GM12878 (cell line): ENCODE data around the gene CHMP4A. TPM values are rescaled to one million over a fixed set of nuclear protein-coding genes. Genes with fewer than 3 reads are reported as not detected.

Experiments used
- ETV6 ChIP-seq, 2 experiments: fragments of 450-650 bp in 1 of 2; IDR thresholded peaks in 1 of 2; conservative IDR thresholded peaks in 1 of 2; 2 replicates each; pipeline ENCODE4 v1.6.1; 2014; ENCODE audit warnings: antibody characterized with exemption in 1 of 2, borderline replicate concordance in 1 of 2, low read depth in 1 of 2, mild to moderate bottlenecking in 1 of 2, moderate library complexity in 1 of 2
- FOXK2 ChIP-seq: fragments of 450-650 bp; IDR thresholded peaks from 2 replicates; pipeline ENCODE4 v1.6.1; 2017; ENCODE audit warnings: mild to moderate bottlenecking, moderate library complexity
- HDAC2 ChIP-seq: fragments of 200-600 bp; sonication (generic); IDR thresholded peaks from 2 replicates; pipeline ENCODE4 v1.6.1; 2017
- HDGF ChIP-seq: fragments of 450-650 bp; IDR thresholded peaks from 2 replicates; pipeline ENCODE4 v1.6.1; 2016; ENCODE audit warnings: antibody characterized with exemption
- MEF2A ChIP-seq: IDR thresholded peaks from 2 replicates; pipeline ENCODE4 v1.6.1; 2011; ENCODE audit warnings: low read depth, mild to moderate bottlenecking, low read length, moderate library complexity; ENCODE audit not compliant: insufficient read depth
- NBN ChIP-seq: fragments of 450-650 bp; IDR thresholded peaks from 2 replicates; pipeline ENCODE4 v1.6.1; 2016
- PML ChIP-seq: IDR thresholded peaks from 2 replicates; pipeline ENCODE4 v1.6.1; 2012; ENCODE audit warnings: low read length, inconsistent platforms
- SREBF2 ChIP-seq: IDR thresholded peaks from 2 replicates; pipeline ENCODE4 v1.6.1; 2012; ENCODE audit warnings: mild to moderate bottlenecking, low read length
- TBL1XR1 ChIP-seq: IDR thresholded peaks from 2 replicates; pipeline ENCODE4 v1.6.1; 2012; ENCODE audit warnings: low read depth, low read length, improper control_type of control experiment
- ZNF274 ChIP-seq: IDR thresholded peaks from one replicate; pipeline ENCODE4 v1.8.0; 2011; ENCODE audit not compliant: insufficient read length, insufficient read depth
- ZNF384 ChIP-seq: IDR thresholded peaks from 2 replicates; pipeline ENCODE4 v1.6.1; 2012; ENCODE audit warnings: low read depth, mild to moderate bottlenecking, low read length, improper control_type of control experiment, borderline replicate concordance
- polyA plus RNA-seq, 11 experiments: library from polyadenylated mRNA; depleted of rRNA in 4 of 11; unstranded in 6 of 11; stranded (reverse) in 5 of 11; fragments of >200 nt; fragmentation: Nextera tagmentation in 4 of 11; fragmentation: Illumina TruSeq in 1 of 11; extraction: Ambion mirVana in 4 of 11; extraction: Trizol in 1 of 11; gene quantifications; 1 replicate in 1 of 11; 2 replicates in 10 of 11; pipeline versions ENCODE4 v1.2.1 to v1.2.3, GENCODE V29; 2011 to 2016; ENCODE audit warnings: inconsistent platforms in 2 of 11, missing spikeins in 2 of 11, low read depth in 1 of 11
- total RNA-seq, 4 experiments: library from RNA; depleted of rRNA in 3 of 4; stranded (reverse); fragments of >200 nt in 3 of 4; fragmentation: Illumina TruSeq in 1 of 4; extraction: Trizol in 1 of 4; gene quantifications; 2 replicates each; pipeline versions ENCODE4 v1.2.1 to v1.2.3, GENCODE V29; 2013 to 2021
- TF ChIP-seq, protein P1 (sequence below): IDR thresholded peaks from 2 replicates; pipeline ENCODE4 v1.6.1; 2012; ENCODE audit warnings: mild to moderate bottlenecking, low read depth, low read length
- TF ChIP-seq, protein P2 (sequence below): fragments of 450-650 bp; formaldehyde crosslinking; IDR thresholded peaks from 2 replicates; pipeline ENCODE4 v1.4.0; 2020; ENCODE audit warnings: mild to moderate bottlenecking, moderate library complexity
- TF ChIP-seq, protein P3 (sequence below): fragments of 450-650 bp; formaldehyde crosslinking; IDR thresholded peaks from 2 replicates; pipeline ENCODE4 v1.5.0; 2022; ENCODE audit warnings: mild to moderate bottlenecking, missing genetic modification characterization

The CHMP4A gene
- total and polyA plus RNA-seq, 10 of the 15 experiments (the other 5 are each of a cell fraction or from before 2014, with no cell fraction given): 35.5 to 151 (median 84.7) TPM

DNA sequence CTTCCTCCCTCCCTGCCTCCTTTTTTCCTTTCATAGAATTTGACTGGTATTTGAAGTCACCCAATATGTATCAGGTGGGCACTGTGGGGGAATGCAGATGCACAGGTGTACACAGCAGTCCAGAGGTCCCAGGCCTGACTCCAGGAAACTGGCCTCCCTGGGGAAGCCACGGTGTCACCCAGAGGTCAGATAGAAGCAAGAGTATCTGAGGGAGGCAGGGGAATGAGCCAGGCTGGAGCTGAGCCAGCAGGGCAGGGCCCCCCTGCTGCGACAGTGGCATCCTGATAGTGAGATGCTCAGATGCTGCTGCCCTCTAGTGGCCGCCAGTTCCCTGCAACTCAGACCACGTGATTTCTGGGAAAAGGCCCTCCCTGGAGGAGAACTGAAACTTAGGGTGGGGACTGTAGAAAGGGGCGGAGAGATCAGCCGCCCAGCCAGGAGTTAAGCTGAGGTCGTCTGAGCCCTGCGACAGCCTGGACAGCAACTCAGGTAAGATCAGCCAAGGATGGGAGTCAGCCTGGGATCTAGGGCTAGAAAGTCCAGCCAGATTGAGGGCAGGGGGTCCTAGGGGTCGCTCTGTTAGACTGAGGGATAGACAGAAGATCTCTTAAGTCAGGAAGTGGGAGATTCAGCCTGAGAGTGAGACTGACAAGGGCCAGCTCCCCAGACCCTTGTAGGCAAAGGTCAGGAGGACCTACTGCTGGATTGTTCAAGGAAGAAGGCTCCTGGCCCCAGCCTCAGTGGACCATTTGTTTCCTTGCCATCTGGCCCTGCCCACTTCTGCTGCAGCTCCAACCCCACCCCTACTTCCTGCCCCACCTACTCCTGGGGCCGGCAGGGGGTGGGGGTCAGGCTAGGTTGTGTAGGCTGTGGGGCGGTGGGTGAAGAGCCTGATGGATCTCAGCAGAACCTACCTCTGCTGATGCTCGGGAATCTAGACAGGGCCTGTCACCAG is 52.2 kb downstream of the CHMP4A start, which contains the start of gene IRF9 (continued):
- TF ChIP-seq, protein P1, sequence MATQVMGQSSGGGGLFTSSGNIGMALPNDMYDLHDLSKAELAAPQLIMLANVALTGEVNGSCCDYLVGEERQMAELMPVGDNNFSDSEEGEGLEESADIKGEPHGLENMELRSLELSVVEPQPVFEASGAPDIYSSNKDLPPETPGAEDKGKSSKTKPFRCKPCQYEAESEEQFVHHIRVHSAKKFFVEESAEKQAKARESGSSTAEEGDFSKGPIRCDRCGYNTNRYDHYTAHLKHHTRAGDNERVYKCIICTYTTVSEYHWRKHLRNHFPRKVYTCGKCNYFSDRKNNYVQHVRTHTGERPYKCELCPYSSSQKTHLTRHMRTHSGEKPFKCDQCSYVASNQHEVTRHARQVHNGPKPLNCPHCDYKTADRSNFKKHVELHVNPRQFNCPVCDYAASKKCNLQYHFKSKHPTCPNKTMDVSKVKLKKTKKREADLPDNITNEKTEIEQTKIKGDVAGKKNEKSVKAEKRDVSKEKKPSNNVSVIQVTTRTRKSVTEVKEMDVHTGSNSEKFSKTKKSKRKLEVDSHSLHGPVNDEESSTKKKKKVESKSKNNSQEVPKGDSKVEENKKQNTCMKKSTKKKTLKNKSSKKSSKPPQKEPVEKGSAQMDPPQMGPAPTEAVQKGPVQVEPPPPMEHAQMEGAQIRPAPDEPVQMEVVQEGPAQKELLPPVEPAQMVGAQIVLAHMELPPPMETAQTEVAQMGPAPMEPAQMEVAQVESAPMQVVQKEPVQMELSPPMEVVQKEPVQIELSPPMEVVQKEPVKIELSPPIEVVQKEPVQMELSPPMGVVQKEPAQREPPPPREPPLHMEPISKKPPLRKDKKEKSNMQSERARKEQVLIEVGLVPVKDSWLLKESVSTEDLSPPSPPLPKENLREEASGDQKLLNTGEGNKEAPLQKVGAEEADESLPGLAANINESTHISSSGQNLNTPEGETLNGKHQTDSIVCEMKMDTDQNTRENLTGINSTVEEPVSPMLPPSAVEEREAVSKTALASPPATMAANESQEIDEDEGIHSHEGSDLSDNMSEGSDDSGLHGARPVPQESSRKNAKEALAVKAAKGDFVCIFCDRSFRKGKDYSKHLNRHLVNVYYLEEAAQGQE: peak; percentile 56; the same call in 1 of the 2 replicates
- TF ChIP-seq ZNF274: no peak
- TF ChIP-seq TBL1XR1: peak; percentile 69; the same call in 1 of the 2 replicates
- TF ChIP-seq SREBF2: no peak
- 0 out of 2 replicates have a peak, but pooled peaks have one; percentile 23 for TF ChIP-seq FOXK2
- peak; percentile 79; the same call in 1 of the 2 replicates for TF ChIP-seq HDGF
- TF ChIP-seq ZNF384: no peak
- TF ChIP-seq NBN: peak; percentile 92
- no peak for TF ChIP-seq HDAC2
- 0 out of 2 replicates have a peak, but pooled peaks have one; percentile 30 for TF ChIP-seq MEF2A
- peak in 1 of 2 experiments; percentile 34; a peak in 1 of 4 replicates for TF ChIP-seq ETV6 (conservative IDR thresholded peaks at IDR 0.05 in 1 of 2, IDR thresholded peaks at IDR 0.05 in 1 of 2; ENCODE audit: borderline replicate concordance in 1 of 2, low read depth in 1 of 2)
- TF ChIP-seq, protein P2, sequence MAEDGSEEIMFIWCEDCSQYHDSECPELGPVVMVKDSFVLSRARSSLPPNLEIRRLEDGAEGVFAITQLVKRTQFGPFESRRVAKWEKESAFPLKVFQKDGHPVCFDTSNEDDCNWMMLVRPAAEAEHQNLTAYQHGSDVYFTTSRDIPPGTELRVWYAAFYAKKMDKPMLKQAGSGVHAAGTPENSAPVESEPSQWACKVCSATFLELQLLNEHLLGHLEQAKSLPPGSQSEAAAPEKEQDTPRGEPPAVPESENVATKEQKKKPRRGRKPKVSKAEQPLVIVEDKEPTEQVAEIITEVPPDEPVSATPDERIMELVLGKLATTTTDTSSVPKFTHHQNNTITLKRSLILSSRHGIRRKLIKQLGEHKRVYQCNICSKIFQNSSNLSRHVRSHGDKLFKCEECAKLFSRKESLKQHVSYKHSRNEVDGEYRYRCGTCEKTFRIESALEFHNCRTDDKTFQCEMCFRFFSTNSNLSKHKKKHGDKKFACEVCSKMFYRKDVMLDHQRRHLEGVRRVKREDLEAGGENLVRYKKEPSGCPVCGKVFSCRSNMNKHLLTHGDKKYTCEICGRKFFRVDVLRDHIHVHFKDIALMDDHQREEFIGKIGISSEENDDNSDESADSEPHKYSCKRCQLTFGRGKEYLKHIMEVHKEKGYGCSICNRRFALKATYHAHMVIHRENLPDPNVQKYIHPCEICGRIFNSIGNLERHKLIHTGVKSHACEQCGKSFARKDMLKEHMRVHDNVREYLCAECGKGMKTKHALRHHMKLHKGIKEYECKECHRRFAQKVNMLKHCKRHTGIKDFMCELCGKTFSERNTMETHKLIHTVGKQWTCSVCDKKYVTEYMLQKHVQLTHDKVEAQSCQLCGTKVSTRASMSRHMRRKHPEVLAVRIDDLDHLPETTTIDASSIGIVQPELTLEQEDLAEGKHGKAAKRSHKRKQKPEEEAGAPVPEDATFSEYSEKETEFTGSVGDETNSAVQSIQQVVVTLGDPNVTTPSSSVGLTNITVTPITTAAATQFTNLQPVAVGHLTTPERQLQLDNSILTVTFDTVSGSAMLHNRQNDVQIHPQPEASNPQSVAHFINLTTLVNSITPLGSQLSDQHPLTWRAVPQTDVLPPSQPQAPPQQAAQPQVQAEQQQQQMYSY (CRISPR knock-in tag): peak; percentile 55; the same call in 1 of the 2 replicates
- TF ChIP-seq PML: peak; percentile 99
- TF ChIP-seq, protein P3, sequence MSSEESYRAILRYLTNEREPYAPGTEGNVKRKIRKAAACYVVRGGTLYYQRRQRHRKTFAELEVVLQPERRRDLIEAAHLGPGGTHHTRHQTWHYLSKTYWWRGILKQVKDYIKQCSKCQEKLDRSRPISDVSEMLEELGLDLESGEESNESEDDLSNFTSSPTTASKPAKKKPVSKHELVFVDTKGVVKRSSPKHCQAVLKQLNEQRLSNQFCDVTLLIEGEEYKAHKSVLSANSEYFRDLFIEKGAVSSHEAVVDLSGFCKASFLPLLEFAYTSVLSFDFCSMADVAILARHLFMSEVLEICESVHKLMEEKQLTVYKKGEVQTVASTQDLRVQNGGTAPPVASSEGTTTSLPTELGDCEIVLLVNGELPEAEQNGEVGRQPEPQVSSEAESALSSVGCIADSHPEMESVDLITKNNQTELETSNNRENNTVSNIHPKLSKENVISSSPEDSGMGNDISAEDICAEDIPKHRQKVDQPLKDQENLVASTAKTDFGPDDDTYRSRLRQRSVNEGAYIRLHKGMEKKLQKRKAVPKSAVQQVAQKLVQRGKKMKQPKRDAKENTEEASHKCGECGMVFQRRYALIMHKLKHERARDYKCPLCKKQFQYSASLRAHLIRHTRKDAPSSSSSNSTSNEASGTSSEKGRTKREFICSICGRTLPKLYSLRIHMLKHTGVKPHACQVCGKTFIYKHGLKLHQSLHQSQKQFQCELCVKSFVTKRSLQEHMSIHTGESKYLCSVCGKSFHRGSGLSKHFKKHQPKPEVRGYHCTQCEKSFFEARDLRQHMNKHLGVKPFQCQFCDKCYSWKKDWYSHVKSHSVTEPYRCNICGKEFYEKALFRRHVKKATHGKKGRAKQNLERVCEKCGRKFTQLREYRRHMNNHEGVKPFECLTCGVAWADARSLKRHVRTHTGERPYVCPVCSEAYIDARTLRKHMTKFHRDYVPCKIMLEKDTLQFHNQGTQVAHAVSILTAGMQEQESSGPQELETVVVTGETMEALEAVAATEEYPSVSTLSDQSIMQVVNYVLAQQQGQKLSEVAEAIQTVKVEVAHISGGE (CRISPR knock-in tag): no peak
